DOHH2 (cell line): ENCODE data around the gene CDH4.

Source experiments
- H3F3A ChIP-seq: fragments of 200-600 bp; sonication (generic), shearing (Covaris generic); 2 replicates; pipeline ENCODE4 v1.6.0; 2016; ENCODE audit warnings: antibody characterized with exemption, mild to moderate bottlenecking; ENCODE audit not compliant: control insufficient read depth, insufficient read depth
- H3K27ac ChIP-seq: fragments of 200-600 bp; sonication (generic); 2 replicates; pipeline ENCODE4 v1.5.1; 2014; ENCODE audit warnings: low read depth, mild to moderate bottlenecking, low read length, moderate library complexity
- H3K27me3 ChIP-seq: fragments of 200-600 bp; sonication (generic); 2 replicates; pipeline ENCODE4 v1.6.1; 2014; ENCODE audit warnings: mild to moderate bottlenecking, low read length, mixed read lengths; ENCODE audit not compliant: control insufficient read depth
- H3K36me3 ChIP-seq: fragments of 200-600 bp; sonication (generic); 2 replicates; pipeline ENCODE4 v1.6.1; 2014; ENCODE audit warnings: mild to moderate bottlenecking, low read length, moderate library complexity, mixed read lengths; ENCODE audit not compliant: control insufficient read depth
- H3K4me1 ChIP-seq: fragments of 200-600 bp; sonication (generic); 2 replicates; pipeline ENCODE4 v1.6.1; 2014; ENCODE audit warnings: mild to moderate bottlenecking, low read length, mixed read lengths; ENCODE audit not compliant: control insufficient read depth
- H3K4me2 ChIP-seq: fragments of 200-600 bp; sonication (generic); 2 replicates; pipeline ENCODE4 v1.6.0; 2014; ENCODE audit warnings: mild to moderate bottlenecking, low read length, moderate library complexity
- H3K4me3 ChIP-seq: fragments of 200-600 bp; sonication (generic); 2 replicates; pipeline ENCODE4 v1.5.1; 2014; ENCODE audit warnings: mild to moderate bottlenecking, low read length, mixed read lengths
- H3K79me2 ChIP-seq: fragments of 200-600 bp; sonication (generic); 2 replicates; pipeline ENCODE4 v1.6.1; 2014; ENCODE audit warnings: mild to moderate bottlenecking, low read length, mixed read lengths; ENCODE audit not compliant: control insufficient read depth
- H3K9me2 ChIP-seq: fragments of 200-600 bp; sonication (generic); replicated peaks from 2 replicates; pipeline ENCODE4 v1.6.1; 2014; ENCODE audit warnings: mild to moderate bottlenecking, low read length, mixed read lengths; ENCODE audit not compliant: control insufficient read depth
- H3K9me3 ChIP-seq: fragments of 200-600 bp; sonication (generic); 2 replicates; pipeline ENCODE4 v1.6.1; 2014; ENCODE audit warnings: antibody characterized with exemption, low read length, mixed read lengths; ENCODE audit not compliant: control insufficient read depth, insufficient read depth
- H4K20me1 ChIP-seq: fragments of 200-600 bp; sonication (generic); 2 replicates; pipeline ENCODE4 v1.6.0; 2014; ENCODE audit warnings: low read depth, mild to moderate bottlenecking, antibody characterized with exemption, low read length, moderate library complexity; ENCODE audit not compliant: control insufficient read depth, insufficient read depth
- CTCF ChIP-seq: fragments of 200-600 bp; sonication (generic); IDR thresholded peaks from one replicate; pipeline ENCODE4 v1.5.1; 2014; ENCODE audit warnings: antibody characterized with exemption, mild to moderate bottlenecking, low read depth, low read length; ENCODE audit not compliant: poor library complexity, severe bottlenecking
- EZH2phosphoT487 ChIP-seq: fragments of 200-600 bp; sonication (generic); IDR thresholded peaks from 2 replicates; pipeline ENCODE4 v1.6.1; 2017; ENCODE audit warnings: borderline replicate concordance, mild to moderate bottlenecking, antibody characterized with exemption, low read length, moderate library complexity, mixed read lengths

The CDH4 gene

GRCh38 chr20:61522498-61523090 lies 270.5 kb downstream of the CDH4 start:
- Histone ChIP-seq H4K20me1 (no peaks in the 10 kb centered on the region), H3F3A (no peaks in the 10 kb centered on the region), H3K9me2 (no peaks in the 10 kb centered on the region), H3K79me2 (no peaks in the 10 kb centered on the region), H3K9me3 (no peaks in the 10 kb centered on the region), H3K4me2 (no peak overlapping the region), H3K4me1 (no peaks in the 10 kb centered on the region), H3K36me3 (no peaks in the 10 kb centered on the region), H3K4me3 (no peak overlapping the region), H3K27ac (no peak overlapping the region), H3K27me3 (no peaks in the 10 kb centered on the region)
- TF ChIP-seq EZH2phosphoT487, result no peak
- no peak for TF ChIP-seq CTCF

GRCh38 chr20:61523145-61523544 lies 271.1 kb downstream of the CDH4 start:
- Histone ChIP-seq H3K4me1 (no peaks in the 10 kb centered on the region), H3K36me3 (no peaks in the 10 kb centered on the region), H3K27ac (no peak overlapping the region), H3K9me3 (no peaks in the 10 kb centered on the region), H3F3A (no peaks in the 10 kb centered on the region), H3K79me2 (no peaks in the 10 kb centered on the region), H3K9me2 (no peaks in the 10 kb centered on the region), H3K4me3 (no peak overlapping the region), H4K20me1 (no peaks in the 10 kb centered on the region), H3K27me3 (no peaks in the 10 kb centered on the region), H3K4me2 (no peak overlapping the region)
- no peak for TF ChIP-seq EZH2phosphoT487
- TF ChIP-seq CTCF, result no peak

- Histone ChIP-seq H3K79me2 (no peaks in the 10 kb centered on the region), H3K36me3 (no peaks in the 10 kb centered on the region), H3K9me2 (no peaks in the 10 kb centered on the region), H3K27me3 (no peaks in the 10 kb centered on the region), H3K4me3 (no peak overlapping the region), H3K4me1 (no peaks in the 10 kb centered on the region), H3K4me2 (no peak overlapping the region), H3F3A (no peaks in the 10 kb centered on the region), H3K27ac (no peak overlapping the region), H3K9me3 (no peaks in the 10 kb centered on the region), H4K20me1 (no peaks in the 10 kb centered on the region)
- TF ChIP-seq CTCF (no peak), EZH2phosphoT487 (no peak)
Observed at GRCh38 chr20:61524951-61525666, 273.0 kb downstream of the CDH4 start.
